OCI-M1 (cell line): ENCODE measurements around the gene SERPINH1.

Experiments used
- DNase-seq: peaks from one replicate; lab custom pipeline; 2025; lab: John Stamatoyannopoulos, UW

The SERPINH1 gene

DNA sequence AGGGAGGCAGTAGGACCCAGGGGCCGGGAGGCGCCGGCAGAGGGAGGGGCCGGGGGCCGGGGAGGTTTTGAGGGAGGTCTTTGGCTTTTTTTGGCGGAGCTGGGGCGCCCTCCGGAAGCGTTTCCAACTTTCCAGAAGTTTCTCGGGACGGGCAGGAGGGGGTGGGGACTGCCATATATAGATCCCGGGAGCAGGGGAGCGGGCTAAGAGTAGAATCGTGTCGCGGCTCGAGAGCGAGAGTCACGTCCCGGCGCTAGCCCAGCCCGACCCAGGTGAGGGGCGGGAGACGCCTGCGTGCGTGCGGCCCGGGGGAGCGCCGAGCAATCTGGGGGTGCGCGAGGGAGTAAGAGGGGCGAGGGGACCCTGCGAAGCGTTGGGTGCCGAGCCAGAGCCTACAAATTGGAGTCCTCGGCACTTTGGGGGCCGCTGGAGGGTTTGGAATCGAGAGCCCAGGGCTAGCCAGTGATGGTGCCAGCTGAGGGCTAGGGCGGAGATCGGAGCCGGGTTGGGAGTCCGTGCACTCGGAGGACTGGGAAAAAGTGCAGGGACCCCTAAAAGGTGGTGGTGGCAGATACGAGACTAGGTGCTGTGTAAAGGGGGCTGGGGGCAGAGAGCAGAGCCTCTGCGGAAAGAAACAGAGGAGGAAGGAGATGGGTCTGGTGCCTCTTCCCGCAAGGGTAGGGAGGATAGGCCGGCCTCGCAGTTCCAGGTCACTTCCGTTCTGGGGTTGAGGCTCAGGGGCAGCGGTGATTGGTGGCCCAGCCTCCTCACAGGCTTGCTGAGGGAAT, at the start of gene SERPINH1:
TSS of gene SERPINH1 (plus strand) at position 206 of the 788 bp plus-strand sequence. CDS start 4,097 bp downstream, outside the sequence.
- DNase-seq, result peak; percentile 99

GRCh38 chr11:75513250-75513649, 48.8 kb upstream of the SERPINH1 start:
- DNase-seq, result no peak

DNA sequence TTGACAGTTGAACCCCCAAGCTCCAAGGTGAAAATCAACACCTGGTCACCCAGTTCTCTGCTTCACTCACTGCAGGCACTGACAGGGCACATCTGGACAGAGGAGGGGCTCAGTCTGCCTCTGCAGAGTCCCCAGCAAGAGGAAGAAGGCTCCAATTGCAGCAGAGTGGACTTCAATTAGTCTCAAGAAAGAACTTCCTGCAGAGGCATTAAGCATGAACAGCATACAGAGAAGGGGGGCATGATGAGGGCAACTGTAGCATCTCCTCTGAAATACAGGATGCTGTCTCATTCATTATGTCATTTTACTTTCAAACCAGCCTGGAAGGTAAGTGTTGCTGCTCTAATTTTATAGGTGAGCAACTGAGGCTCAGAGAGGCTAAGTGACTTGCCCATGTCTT, 47.5 kb upstream of the SERPINH1 start:
- DNase-seq, result no peak

DNA sequence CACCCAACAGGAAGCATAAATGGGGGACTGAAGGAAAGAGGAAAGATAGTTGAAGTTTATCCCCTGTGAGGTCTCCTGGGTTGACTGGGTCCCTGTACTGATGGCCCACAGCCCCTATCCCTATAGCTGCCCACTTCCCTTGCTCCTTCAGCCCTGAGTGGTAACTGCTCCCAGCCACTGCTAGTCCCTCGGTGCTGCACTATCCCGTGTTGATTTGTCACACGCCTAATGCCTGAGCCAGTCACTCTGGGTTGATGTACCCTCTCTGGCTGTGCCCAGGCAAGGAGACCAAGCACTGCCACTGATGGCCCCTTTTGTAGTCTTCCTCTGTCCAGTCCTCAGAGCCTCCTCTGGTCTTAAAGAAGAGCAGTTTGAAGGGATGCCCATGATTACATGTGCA, 45.9 kb upstream of the SERPINH1 start:
- DNase-seq, result no peak

GRCh38 chr11:75516886-75517285, 45.2 kb upstream of the SERPINH1 start:
- peak; percentile 89 for DNase-seq

DNA sequence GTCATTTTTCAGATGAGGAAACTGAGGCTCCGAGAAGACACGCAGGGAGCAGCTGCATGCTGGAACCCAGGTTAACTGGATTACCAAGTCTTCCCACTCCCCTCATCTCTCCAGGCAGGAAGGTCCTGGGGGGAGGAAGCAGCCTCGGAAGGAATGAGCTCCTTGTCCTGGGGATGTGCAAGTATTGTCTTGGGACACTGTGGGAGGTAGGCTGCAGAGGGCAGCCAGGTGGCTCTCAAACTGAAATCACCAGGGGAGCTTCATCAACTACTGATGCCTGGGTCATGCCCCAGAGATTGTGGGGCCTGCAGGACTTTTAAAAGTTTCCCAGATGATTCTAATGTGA, 43.9 kb upstream of the SERPINH1 start:
- no peak for DNase-seq

- no peak for DNase-seq
Measured at GRCh38 chr11:75518771-75519653, 43.0 kb upstream of the SERPINH1 start.

GRCh38 chr11:75520688-75521087, 41.4 kb upstream of the SERPINH1 start:
- DNase-seq, result no peak

DNA sequence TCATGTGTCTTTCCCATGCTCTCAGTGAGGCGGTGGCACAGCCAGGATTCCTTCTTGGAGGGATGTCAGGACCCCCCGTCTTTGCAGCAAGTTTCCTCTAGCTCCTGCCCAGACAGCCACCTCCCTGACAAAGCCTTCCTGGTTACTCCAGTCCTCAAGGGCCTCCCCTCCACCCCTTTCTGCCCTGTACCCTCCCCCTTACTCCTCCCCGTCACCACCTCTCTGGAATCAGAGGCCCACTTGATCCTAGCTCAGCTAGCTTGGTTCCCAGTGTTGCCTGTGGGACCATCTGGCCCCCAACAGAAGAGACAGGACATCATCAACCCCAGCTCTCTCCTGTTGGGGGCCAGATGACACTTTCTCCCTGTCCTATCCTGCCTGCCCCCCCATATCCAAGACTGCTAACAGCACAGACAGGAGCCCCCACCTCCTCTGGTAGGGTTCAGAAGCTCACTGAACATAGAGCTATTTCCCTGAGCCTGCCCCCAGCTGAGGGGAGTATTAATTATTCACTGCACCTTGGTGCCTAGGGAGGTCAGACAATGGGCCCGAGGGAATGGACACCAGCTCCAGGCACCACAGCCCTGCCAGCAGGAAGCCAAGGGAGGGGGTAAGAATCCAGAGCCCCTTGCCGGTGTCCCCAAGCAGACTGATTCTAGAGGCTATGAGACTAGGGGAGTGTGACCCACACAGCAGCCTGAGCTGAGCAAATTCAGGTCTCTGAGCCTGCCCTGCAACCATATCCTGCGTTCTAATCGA, 39.6 kb upstream of the SERPINH1 start:
- DNase-seq, result no peak

GRCh38 chr11:75523189-75523588, 38.9 kb upstream of the SERPINH1 start:
- DNase-seq, result no peak

GRCh38 chr11:75523811-75524664, 38.0 kb upstream of the SERPINH1 start:
- DNase-seq, result no peak

- DNase-seq, result no peak
Measured at GRCh38 chr11:75524665-75525432, 37.2 kb upstream of the SERPINH1 start.

- DNase-seq, result peak; percentile 99
Measured at GRCh38 chr11:75525433-75526191, 36.4 kb upstream of the SERPINH1 start, which contains the start of gene GDPD5. TSS of gene GDPD5 (minus strand) at chr11:75525941. CDS start at chr11:75477735, 48,206 bp downstream.

- peak; percentile 77 for DNase-seq
Measured at GRCh38 chr11:75526192-75526541, 35.9 kb upstream of the SERPINH1 start.

GRCh38 chr11:75527130-75527529, 34.9 kb upstream of the SERPINH1 start:
- no peak for DNase-seq

GRCh38 chr11:75527938-75528735, 33.9 kb upstream of the SERPINH1 start:
- DNase-seq, result no peak

DNA sequence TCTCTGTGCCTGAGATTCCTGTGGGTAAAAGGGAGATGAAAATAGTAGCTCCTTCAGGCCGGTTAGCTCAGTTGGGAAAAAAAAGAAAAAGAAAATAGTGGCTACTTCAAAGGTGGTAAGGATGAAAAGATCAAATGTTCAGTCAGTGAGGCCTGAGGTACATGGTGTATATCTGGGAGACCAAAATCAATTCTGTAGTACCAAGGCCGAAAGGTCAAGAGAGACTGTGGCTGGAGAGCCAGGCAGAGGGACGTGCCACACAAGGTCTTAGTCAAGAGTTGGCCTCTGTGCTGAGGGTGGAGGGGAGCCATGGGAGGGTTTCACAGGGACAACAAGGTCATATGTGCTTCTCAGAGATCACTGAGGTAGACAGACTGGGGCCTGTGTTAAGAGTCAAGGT, 31.5 kb upstream of the SERPINH1 start:
- DNase-seq, result no peak

GRCh38 chr11:75531325-75531724, 30.7 kb upstream of the SERPINH1 start:
- DNase-seq, result no peak
